Endothelial cell of umbilical vein (primary cell): ENCODE measurements around the gene ZEB1.

ENCODE experiments used
- CTCF ChIP-seq, 2 donors: IDR thresholded peaks; 1 replicate in 1 of 2; 2 replicates in 1 of 2; pipeline ENCODE4 v1.5.1; 2011; ENCODE audit warnings: low read length in 2 of 2, mild to moderate bottlenecking in 2 of 2, moderate library complexity in 2 of 2, control low read depth in 1 of 2, inconsistent platforms in 1 of 2, low read depth in 1 of 2; ENCODE audit not compliant: insufficient read depth in 1 of 2; ENCODE audit errors: extremely low read depth in 1 of 2
- EZH2 ChIP-seq: IDR thresholded peaks from 2 replicates; pipeline ENCODE4 v1.6.1; 2012; ENCODE audit warnings: borderline replicate concordance, low read depth, mild to moderate bottlenecking, moderate library complexity, low read length, inconsistent platforms; ENCODE audit not compliant: severe bottlenecking
- FOS ChIP-seq: IDR thresholded peaks from 2 replicates; pipeline ENCODE4 v1.6.1; 2011; ENCODE audit warnings: mild to moderate bottlenecking, low read length, moderate library complexity, borderline replicate concordance; ENCODE audit not compliant: insufficient read depth
- JUN ChIP-seq: IDR thresholded peaks from 2 replicates; pipeline ENCODE4 v1.6.1; 2011; ENCODE audit warnings: borderline replicate concordance, low read depth; ENCODE audit not compliant: insufficient read length, insufficient read depth
- MAX ChIP-seq: IDR thresholded peaks from 2 replicates; pipeline ENCODE4 v1.6.1; 2011; ENCODE audit not compliant: insufficient read depth, insufficient read length
- POLR2A ChIP-seq: IDR thresholded peaks from 2 replicates; pipeline ENCODE4 v1.6.1; 2012; ENCODE audit warnings: low read depth, mild to moderate bottlenecking, control low read depth, low read length
- POLR2AphosphoS5 ChIP-seq: IDR thresholded peaks from 2 replicates; pipeline ENCODE4 v1.6.1; 2012; ENCODE audit warnings: low read depth, mild to moderate bottlenecking, control low read depth, low read length, moderate library complexity; ENCODE audit not compliant: insufficient read depth

GRCh38 chr10:31524460-31524859, 205.4 kb downstream of the ZEB1 start:
- no peak for TF ChIP-seq CTCF (IDR thresholded peaks at IDR 0.05; ENCODE audit: extremely low read depth in 1 of 2, insufficient read depth in 1 of 2, low read depth in 1 of 2, low read length in 2 of 2)
- TF ChIP-seq EZH2, result no peak
- no peak for TF ChIP-seq POLR2A
- TF ChIP-seq POLR2AphosphoS5, result no peak
- no peak for TF ChIP-seq FOS
- TF ChIP-seq JUN, result no peak
- no peak for TF ChIP-seq MAX
